Measurements from ENCODE around the gene SLC38A3.
A peak's percentile ranks its signal among the peaks of the same experiment; 100 is the strongest.

SLC38A3 gene

GRCh38 chr3:50204804-50205412, at the start of gene SLC38A3:
Gene SLC38A3 (plus strand): TSS chr3:50205271. CDS start chr3:50214200, 8,929 bp downstream.
- peak; percentile 11 for DNase-seq

GRCh38 chr3:50155491-50155878, 49.6 kb upstream of the SLC38A3 start:
- DNase-seq: no peak

GRCh38 chr3:50155891-50156290, 49.2 kb upstream of the SLC38A3 start:
- DNase-seq: no peak

GRCh38 chr3:50156549-50157493, 48.2 kb upstream of the SLC38A3 start:
- DNase-seq: no peak

GRCh38 chr3:50157827-50158529, 47.1 kb upstream of the SLC38A3 start:
- no peak for DNase-seq

- DNase-seq: no peak
These were observed 46.4 kb upstream of the SLC38A3 start for GRCh38 chr3:50158530-50159146.

- DNase-seq: no peak
These were observed 44.5 kb upstream of the SLC38A3 start for GRCh38 chr3:50160561-50160983.

- no peak for DNase-seq
These were observed 43.8 kb upstream of the SLC38A3 start for GRCh38 chr3:50161320-50161719.

GRCh38 chr3:50162034-50162883, 42.8 kb upstream of the SLC38A3 start:
- DNase-seq: no peak

- no peak for DNase-seq
These were observed 41.3 kb upstream of the SLC38A3 start for GRCh38 chr3:50163572-50164455.

- DNase-seq: no peak
These were observed 40.6 kb upstream of the SLC38A3 start for GRCh38 chr3:50164481-50164880.

GRCh38 chr3:50164984-50165909, 39.8 kb upstream of the SLC38A3 start:
- DNase-seq: no peak

- no peak for DNase-seq
These were observed 39.0 kb upstream of the SLC38A3 start for GRCh38 chr3:50165910-50166538.

- no peak for DNase-seq
These were observed 38.5 kb upstream of the SLC38A3 start for GRCh38 chr3:50166620-50167019.

GRCh38 chr3:50167069-50167840, 37.8 kb upstream of the SLC38A3 start:
- no peak for DNase-seq

GRCh38 chr3:50167841-50168209, 37.2 kb upstream of the SLC38A3 start:
- DNase-seq: no peak

- DNase-seq: no peak
These were observed 36.7 kb upstream of the SLC38A3 start for GRCh38 chr3:50168388-50168787.

GRCh38 chr3:50168791-50169190, 36.3 kb upstream of the SLC38A3 start:
- DNase-seq: no peak
